Body of pancreas (tissue), 4 donors: ENCODE measurements around the gene GPR173. TPM values are rescaled to one million over a fixed set of nuclear protein-coding genes. Genes with fewer than 3 reads are reported as not detected.

Source experiments
- ATAC-seq: fragments of 150-250 bp; one replicate; pipeline ENCODE4 v1.9.1; 2016
- DNase-seq, 4 donors: peaks; one replicate each; pipeline ENCODE4 v3.0.0-alpha.2; 2019
- H3K27ac ChIP-seq, 4 donors: fragments of 200-600 bp; sonication (generic); 1 replicate in 3 of 4; 2 replicates in 1 of 4; pipeline versions ENCODE4 v1.5.1 to v1.6.1; 2016 to 2019; ENCODE audit warnings: mild to moderate bottlenecking in 1 of 4, mixed read lengths in 1 of 4, moderate library complexity in 1 of 4
- H3K27me3 ChIP-seq, 2 donors: fragments of 200-600 bp; sonication (generic); one replicate each; pipeline ENCODE4 v1.6.0; 2016; ENCODE audit warnings: mild to moderate bottlenecking in 1 of 2
- H3K36me3 ChIP-seq, 2 donors: fragments of 200-600 bp; sonication (generic); replicated peaks in 1 of 2; 2 replicates each; pipeline ENCODE4 v1.5.1; 2016; ENCODE audit warnings: low read depth in 2 of 2; ENCODE audit not compliant: insufficient read depth in 1 of 2
- H3K4me1 ChIP-seq: fragments of 200-600 bp; sonication (generic); one replicate; pipeline ENCODE4 v1.6.0; 2016
- H3K4me3 ChIP-seq, 2 donors: fragments of 200-600 bp; sonication (generic); 1 replicate in 1 of 2; 2 replicates in 1 of 2; pipeline ENCODE4 v1.5.1; 2016 to 2019
- H3K9me3 ChIP-seq, 3 donors: fragments of 200-600 bp; sonication (generic); 1 replicate in 2 of 3; 2 replicates in 1 of 3; pipeline ENCODE4 v1.5.1; 2016
- CTCF ChIP-seq, 7 experiments: fragments of 450-650 bp in 4 of 7; fragments of 200-600 bp in 3 of 7; sonication (generic) in 3 of 7; IDR thresholded peaks; one replicate each; pipeline ENCODE4 v1.5.1; 2016 to 2019; ENCODE audit warnings: antibody characterized with exemption in 7 of 7
- POLR2A ChIP-seq, 3 donors: fragments of 450-650 bp; IDR thresholded peaks; one replicate each; pipeline ENCODE4 v1.6.1; 2016; ENCODE audit warnings: antibody characterized with exemption in 3 of 3, mild to moderate bottlenecking in 2 of 3
- WGBS, 2 donors: methylation state at CpG; one replicate each; pipeline ENCODE4 v1.1.5; 2017; 5-methylcytosine and 5-hydroxymethylcytosine counted together
- intact Hi-C: fragments of 100-400 bp; cut with DNase I; formaldehyde crosslinking; loops from one replicate; pipeline ENCODE4 v1.15.1; 2023
- total RNA-seq, 2 donors: library from RNA; depleted of rRNA; stranded (reverse); fragments of >200 nt; gene quantifications; one replicate each; pipeline ENCODE4 v1.1.0, GENCODE V29; 2016

The GPR173 gene
- total RNA-seq, 2 donors from 2014 or later: 0.26 to 0.66 TPM

GRCh38 chrX:53004038-53004437 is 44.6 kb upstream of the GPR173 start:
- ATAC-seq (no peak), DNase-seq (no peak)
- Histone ChIP-seq H3K9me3 (no peaks in the 10 kb centered on the region), H3K4me1 (no peaks in the 10 kb centered on the region), H3K4me3 (no peak overlapping the region), H3K36me3 (no peaks in the 10 kb centered on the region), H3K27me3 (no peaks in the 10 kb centered on the region), H3K27ac (no peak overlapping the region)
- 67 to 72% methylated on average over 2 to 3 of the region's 4 CpGs for WGBS, 2 donors
- intact Hi-C loops: no loop called here
- TF ChIP-seq POLR2A (IDR thresholded peaks at IDR 0.05): no peak
- TF ChIP-seq CTCF (IDR thresholded peaks at IDR 0.05): no peak

GRCh38 chrX:53004811-53005210 is 43.8 kb upstream of the GPR173 start:
- H3K27ac ChIP-seq: no peak overlapping the region
- ATAC-seq: no peak
- no peak for DNase-seq
- no peaks in the 10 kb centered on the region for H3K9me3 ChIP-seq
- no peaks in the 10 kb centered on the region for H3K27me3 ChIP-seq
- H3K4me3 ChIP-seq: no peak overlapping the region
- 8% methylated on average over 4 of the region's 4 CpGs for WGBS, 2 donors
- intact Hi-C loops: no loop called here
- no peaks in the 10 kb centered on the region for H3K4me1 ChIP-seq
- TF ChIP-seq CTCF (IDR thresholded peaks at IDR 0.05) (no peak), POLR2A (IDR thresholded peaks at IDR 0.05) (no peak)
- H3K36me3 ChIP-seq: no peaks in the 10 kb centered on the region

GRCh38 chrX:53005327-53005726 is 43.3 kb upstream of the GPR173 start:
- Histone ChIP-seq H3K4me3 (no peak overlapping the region), H3K9me3 (no peaks in the 10 kb centered on the region), H3K36me3 (no peaks in the 10 kb centered on the region), H3K4me1 (no peaks in the 10 kb centered on the region), H3K27me3 (no peaks in the 10 kb centered on the region), H3K27ac (no peak overlapping the region)
- no peak for DNase-seq
- TF ChIP-seq POLR2A (IDR thresholded peaks at IDR 0.05) (no peak), CTCF (IDR thresholded peaks at IDR 0.05) (no peak)
- WGBS, 2 donors: 20 to 36% methylated on average over 3 of the region's 3 CpGs
- no peak for ATAC-seq
- intact Hi-C loops: no loop called here

- no peak overlapping the region for H3K4me3 ChIP-seq
- no peak for DNase-seq
- no peaks in the 10 kb centered on the region for H3K9me3 ChIP-seq
- no peak for ATAC-seq
- WGBS, 2 donors: 70 to 88% methylated on average over 1 of the region's 1 CpG
- H3K27ac ChIP-seq: no peak overlapping the region
- intact Hi-C loops: no loop called here
- TF ChIP-seq CTCF (IDR thresholded peaks at IDR 0.05) (no peak), POLR2A (IDR thresholded peaks at IDR 0.05) (no peak)
- H3K27me3 ChIP-seq: no peaks in the 10 kb centered on the region
- no peaks in the 10 kb centered on the region for H3K36me3 ChIP-seq
- H3K4me1 ChIP-seq: no peaks in the 10 kb centered on the region
Observed at GRCh38 chrX:53009032-53009431, 39.6 kb upstream of the GPR173 start.

GRCh38 chrX:53013291-53013690 is 35.3 kb upstream of the GPR173 start:
- 56% methylated on average over 1 of the region's 1 CpG; no CpG with 5 or more reads in 1 of the 2 donors for WGBS, 2 donors
- H3K27ac ChIP-seq: no peak overlapping the region
- H3K4me1 ChIP-seq: no peaks in the 10 kb centered on the region
- ATAC-seq (no peak), DNase-seq (no peak)
- intact Hi-C loops: no loop called here
- H3K27me3 ChIP-seq: no peaks in the 10 kb centered on the region
- no peaks in the 10 kb centered on the region for H3K9me3 ChIP-seq
- no peaks in the 10 kb centered on the region for H3K36me3 ChIP-seq
- TF ChIP-seq CTCF (IDR thresholded peaks at IDR 0.05): no peak
- no peak overlapping the region for H3K4me3 ChIP-seq
